DMS53 treated with DMSO at 0.1 percent for 48 hours (cell line): ENCODE data around the gene SMARCC1.

Experiments used
- DNase-seq: peaks from one replicate; lab custom pipeline; 2025; ENCODE audit not compliant: unreplicated experiment; lab: John Stamatoyannopoulos, UW

Gene SMARCC1

DNA sequence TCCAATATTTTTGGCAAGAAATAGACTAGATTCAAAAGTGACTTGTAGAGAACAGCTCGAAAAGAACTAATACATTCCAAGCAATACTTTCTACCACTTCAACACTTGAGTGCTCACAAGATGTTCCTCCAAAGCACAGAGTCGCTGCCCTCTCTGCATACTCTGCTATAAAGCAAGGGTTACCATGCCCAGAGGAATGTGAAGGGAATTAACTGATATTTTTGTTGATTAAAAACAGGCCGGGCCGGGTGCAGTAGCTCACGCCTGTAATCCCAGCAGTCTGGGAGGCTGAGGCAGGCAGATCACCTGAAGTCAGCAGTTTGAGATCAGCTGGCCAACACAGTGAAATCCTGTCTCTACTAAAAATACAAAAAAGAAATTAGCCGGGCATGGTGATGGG is 145.5 kb downstream of the SMARCC1 start:
- DNase-seq, result no peak

DNA sequence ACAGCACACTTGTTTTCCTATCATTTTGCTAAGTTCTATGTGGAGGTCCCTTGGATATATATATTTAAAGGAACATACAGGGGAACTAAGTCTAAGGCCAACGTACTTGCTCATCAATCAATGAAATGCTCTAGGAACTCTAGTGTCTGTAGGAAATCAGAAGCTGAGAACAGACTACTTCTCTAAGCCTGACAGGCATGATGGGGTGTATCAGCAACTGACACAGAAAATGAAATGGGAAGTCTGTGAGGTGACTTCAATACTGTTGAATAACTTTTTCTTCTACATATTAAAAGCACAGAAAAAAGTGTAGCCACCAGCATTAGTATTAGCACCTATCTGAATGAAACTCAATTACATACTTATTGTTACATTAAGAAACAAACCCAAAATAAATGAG is 146.2 kb downstream of the SMARCC1 start:
- no peak for DNase-seq

GRCh38 chr3:47634996-47635395 is 146.7 kb downstream of the SMARCC1 start:
- DNase-seq, result no peak

DNA sequence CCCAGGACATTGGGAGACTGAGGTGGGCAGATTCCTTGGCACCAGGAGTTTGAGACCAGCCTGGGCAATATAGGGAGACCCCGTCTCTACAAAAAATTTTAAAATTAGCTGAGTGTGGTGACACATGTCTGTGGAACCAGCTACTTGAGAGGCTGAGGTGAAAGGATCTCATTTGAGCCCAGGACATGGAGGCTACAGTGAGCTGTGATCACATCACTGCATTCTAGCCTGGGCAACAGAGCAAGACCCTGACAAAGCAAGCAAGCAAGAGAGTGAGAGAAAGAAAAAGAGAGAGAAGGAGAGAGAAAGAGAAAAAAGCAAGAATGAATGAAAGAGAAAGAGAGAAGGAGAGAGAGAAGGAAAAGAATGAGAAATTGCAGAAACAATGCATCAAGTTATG is 150.9 kb downstream of the SMARCC1 start:
- DNase-seq, result no peak

DNA sequence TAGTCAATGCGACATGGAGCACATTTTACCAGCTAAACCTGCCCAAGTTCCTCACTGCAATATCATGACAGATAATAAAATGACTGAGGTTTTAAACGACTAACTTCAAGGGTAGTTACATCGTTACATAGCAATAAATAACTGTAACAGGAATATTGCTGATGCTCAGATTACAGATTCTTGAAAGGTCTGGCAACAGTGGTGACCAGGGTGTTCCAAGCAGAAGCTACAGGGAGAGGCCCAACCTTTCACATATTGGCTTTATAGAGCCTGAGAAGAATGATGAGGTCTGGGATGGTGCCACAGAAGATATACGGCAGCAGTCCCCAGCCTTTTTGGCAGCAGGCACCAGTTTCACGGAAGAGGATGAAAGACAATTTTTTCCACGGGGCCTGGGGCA is 151.9 kb downstream of the SMARCC1 start:
- no peak for DNase-seq

DNA sequence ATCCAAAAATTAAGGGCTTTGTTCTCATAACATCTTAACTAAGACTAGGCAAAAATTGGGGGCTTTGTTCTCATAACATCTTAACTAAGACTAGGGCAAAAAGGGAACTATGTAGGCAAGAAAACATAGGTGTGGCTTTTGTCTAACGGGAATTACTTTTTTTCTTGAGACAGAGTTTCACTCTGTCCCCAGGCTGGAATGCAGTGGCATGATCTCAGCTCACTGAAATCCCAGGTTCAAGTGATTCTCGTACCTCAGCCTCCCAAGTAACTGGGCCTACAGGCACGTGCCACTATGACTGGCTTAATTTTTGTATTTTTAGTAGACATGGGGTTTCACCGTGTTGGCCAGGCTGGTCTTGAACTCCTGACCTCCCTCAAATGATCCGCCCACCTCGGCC is 153.3 kb downstream of the SMARCC1 start:
- no peak for DNase-seq

- no peak for DNase-seq
Measured at GRCh38 chr3:47622671-47623461, 158.8 kb downstream of the SMARCC1 start.

DNA sequence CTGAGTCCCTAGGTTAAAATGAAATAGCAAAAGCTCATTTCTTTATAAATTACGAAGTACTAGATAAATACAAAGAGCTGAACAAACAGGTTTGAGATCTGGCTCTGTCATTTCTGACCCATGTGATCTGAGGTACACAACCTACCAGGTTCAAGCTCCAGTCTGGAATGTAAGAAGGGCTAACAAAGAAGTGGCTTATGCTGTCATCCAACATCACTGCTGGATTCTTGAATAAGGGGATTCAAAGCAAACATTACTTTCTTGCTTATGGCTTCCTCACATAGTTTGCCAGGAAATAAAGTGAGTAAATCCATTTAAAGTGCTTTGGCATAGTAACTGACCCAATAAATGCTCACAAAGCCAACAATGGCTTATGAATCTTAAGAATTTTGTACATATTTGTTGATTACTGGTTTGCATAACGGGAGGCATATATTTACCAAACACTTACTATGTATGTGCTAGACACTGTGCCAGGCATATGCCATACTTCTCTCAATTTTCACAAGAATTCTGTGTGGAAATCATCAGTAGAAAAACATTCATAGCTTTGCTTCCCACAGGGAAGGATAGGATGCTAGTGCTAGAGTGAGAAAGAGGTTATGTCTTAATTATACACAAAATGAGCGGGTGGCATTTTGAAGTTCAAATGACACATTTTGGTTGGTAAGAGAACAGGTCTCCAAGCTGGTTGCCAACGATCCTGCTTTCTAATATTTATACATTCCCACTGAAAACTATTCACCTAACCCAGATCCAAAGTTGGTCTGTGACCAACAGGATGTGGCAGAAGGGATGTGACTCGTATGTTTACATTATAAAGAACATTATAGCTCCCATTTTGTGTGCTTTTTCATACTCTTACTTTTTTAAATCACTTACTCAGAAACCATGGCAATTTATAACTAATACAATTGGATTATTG is 164.3 kb downstream of the SMARCC1 start:
- DNase-seq, result no peak

DNA sequence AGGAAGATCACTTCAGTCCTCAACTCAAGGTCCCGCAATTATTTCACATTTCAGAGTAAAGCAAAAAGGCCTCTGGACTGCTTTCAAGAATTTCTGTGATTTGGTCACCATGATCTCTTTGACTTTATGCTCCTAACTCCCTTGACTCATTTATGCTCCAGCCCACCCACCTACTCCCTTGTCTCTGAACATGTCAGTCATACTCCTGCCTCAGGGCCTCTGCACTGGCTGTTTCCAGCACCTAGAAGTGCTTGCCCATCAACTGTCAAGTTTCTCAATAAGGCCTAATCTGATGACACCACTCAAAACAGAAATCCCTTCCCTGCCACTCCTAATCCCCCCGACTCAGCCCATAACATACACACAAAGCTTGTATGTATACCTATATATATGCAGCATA is 166.9 kb downstream of the SMARCC1 start:
- DNase-seq, result no peak

DNA sequence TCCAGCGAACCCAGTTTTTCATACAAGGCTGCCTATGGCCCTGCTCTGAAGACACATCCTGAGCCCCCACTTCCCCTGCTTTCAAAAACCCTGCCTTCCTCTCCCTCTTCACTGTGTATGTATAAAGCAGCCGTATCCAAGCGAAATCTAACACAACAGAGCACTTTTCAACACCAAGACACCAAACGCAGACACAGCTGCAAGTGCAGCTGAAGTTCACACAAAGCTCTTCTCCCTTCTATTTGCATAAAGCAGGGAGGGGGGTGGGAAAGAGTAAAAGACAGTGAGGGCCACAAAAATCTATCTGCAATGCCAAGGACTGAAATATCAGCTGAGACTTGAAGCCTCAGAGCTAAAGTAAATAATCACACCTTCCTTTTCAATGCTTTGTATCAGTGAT is 168.0 kb downstream of the SMARCC1 start:
- DNase-seq, result no peak

- DNase-seq, result no peak
Measured at GRCh38 chr3:47612879-47613278, 168.8 kb downstream of the SMARCC1 start.

DNA sequence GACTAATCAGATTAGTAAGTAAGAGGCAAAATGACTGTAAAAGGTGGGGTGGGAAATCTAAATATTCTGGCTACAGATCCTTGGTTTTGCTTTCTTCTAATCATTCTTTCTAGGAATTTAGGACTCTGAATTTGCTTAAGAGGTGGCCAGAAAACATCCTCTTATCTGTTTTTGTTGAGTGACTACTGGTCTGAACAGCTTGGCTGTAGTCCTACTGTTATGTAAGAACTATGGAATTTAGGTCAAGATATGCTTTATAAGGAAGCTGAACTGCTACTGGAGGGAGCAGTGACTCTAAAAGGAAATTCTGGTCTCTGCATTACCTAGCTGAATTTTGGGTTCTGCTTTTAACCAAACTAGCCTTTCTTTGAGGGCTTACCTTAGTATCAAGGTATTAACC is 169.5 kb downstream of the SMARCC1 start:
- no peak for DNase-seq

- DNase-seq, result no peak
Measured at GRCh38 chr3:47611576-47611975, 170.1 kb downstream of the SMARCC1 start.

GRCh38 chr3:47610583-47610982 is 171.1 kb downstream of the SMARCC1 start:
- DNase-seq, result no peak

DNA sequence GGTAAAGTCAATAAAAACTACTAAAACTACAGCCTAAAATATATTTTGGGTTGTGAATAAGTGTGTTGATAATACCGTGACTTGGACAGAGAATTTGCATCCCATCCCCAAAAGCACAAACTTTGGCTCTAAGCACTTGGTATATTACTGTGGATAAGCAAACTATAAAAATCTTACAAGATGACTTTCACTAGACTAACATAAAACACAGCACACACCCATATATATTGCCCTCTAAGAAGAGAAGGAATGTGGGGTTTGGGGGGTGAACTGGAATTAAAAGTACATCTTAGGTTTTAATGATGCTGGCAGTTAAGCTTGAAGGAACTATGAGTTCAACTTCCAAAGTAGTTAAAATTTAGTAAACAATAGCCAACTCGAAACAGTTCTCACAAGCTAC is 174.4 kb downstream of the SMARCC1 start:
- DNase-seq, result no peak

DNA sequence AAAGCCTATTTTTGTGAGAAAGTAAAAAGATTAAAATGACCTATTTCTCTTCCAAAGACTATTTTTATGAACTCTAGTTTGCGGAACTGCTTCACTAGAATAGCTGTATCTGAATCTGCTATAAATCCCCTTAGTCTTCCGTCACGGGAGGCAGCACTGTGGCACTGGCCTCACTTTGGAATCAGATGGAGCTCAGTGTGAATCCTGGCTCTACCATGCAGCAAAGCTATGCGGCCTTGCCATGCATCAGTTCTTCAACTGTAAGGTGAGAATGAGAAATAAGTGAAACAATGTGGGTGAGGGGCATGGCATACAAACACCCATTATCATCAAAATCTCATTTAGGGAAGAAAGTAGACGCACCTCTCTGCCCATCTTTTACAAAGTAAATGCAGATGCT is 175.5 kb downstream of the SMARCC1 start:
- no peak for DNase-seq

DNA sequence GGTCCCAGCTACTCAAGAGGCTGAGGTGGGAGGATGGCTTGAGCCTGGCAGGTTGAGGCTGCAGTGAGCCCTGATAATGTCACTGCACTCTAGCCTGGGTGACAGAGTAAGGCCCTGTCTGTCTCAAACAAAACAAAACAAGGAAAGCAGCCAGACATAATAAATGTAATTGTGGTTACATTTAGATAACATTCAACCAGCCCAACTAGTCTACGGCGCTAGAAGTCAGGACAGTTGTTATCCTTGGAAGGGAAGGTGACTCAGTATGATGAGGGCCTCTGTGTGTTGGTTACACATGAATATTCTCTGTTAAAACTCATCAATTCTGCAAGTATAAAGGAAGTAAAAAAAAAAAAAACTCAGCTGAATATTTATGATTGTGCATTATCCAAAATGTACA is 176.0 kb downstream of the SMARCC1 start:
- DNase-seq, result no peak

DNA sequence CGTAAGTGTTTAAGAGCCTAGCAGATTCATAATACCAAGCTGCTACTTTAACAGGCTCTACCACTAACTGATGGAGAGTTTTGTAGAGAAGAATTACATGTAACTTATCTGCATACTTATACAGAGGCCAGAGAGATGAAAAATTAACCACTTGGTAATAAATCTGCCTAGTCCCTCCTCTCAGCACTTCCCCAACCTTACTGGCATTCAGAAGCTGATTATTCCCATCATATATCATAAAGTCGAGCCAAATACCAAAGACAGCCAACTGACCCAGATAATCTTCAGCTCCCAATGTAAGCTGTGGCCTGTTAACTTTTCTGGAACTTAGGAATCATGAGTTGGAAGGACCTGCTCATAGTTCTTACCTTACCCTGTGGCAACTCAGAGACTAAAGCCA is 177.5 kb downstream of the SMARCC1 start:
- DNase-seq, result no peak

- DNase-seq, result no peak
Measured at GRCh38 chr3:47603332-47603731, 178.4 kb downstream of the SMARCC1 start.

- DNase-seq, result no peak
Measured at GRCh38 chr3:47601281-47601680, 180.4 kb downstream of the SMARCC1 start.

GRCh38 chr3:47594792-47595191 is 186.9 kb downstream of the SMARCC1 start:
- DNase-seq, result no peak

GRCh38 chr3:47592066-47592795 is 189.5 kb downstream of the SMARCC1 start:
- DNase-seq, result no peak
